Psoas muscle (tissue), 8 donors: Measurements from ENCODE around the gene KIR3DL3. TPM values are rescaled to one million over a fixed set of nuclear protein-coding genes. Genes with fewer than 3 reads are reported as not detected.
"Not testable (repeated sequence)": the region's sequence is repeated elsewhere in the genome, so short reads cannot be mapped to it uniquely, and the experiment has no call there.

Experiments
- ATAC-seq, 4 donors: fragments of 200-7000 bp; cut with Tn5 transposase; one replicate each; pipeline ENCODE4 v1.9.1; 2020; ENCODE audit warnings: moderate library complexity in 3 of 4, mild to moderate bottlenecking in 2 of 4
- DNase-seq, 2 donors: peaks; one replicate each; pipeline ENCODE4 v3.0.0-alpha.2; 2020
- H3K27ac ChIP-seq: fragments of 200-600 bp; one replicate; pipeline ENCODE4 v1.8.0; 2022
- H3K27me3 ChIP-seq, 3 donors: fragments of 200-600 bp in 1 of 3; one replicate each; pipeline versions ENCODE4 v1.6.1 to v1.8.0; 2013 to 2022; ENCODE audit warnings: low read length in 2 of 3, mild to moderate bottlenecking in 2 of 3, moderate library complexity in 1 of 3; ENCODE audit not compliant: insufficient read depth in 3 of 3
- H3K36me3 ChIP-seq, 2 donors: fragments of 200-600 bp in 1 of 2; one replicate each; pipeline versions ENCODE4 v1.6.1 to v1.8.0; 2013 to 2022; ENCODE audit warnings: low read depth in 1 of 2, mild to moderate bottlenecking in 1 of 2, moderate library complexity in 1 of 2; ENCODE audit not compliant: insufficient read depth in 1 of 2
- H3K4me1 ChIP-seq: fragments of 200-600 bp; one replicate; pipeline ENCODE4 v1.8.0; 2022
- H3K4me3 ChIP-seq: fragments of 200-600 bp; one replicate; pipeline ENCODE4 v1.8.0; 2022; ENCODE audit warnings: mild to moderate bottlenecking
- H3K9me3 ChIP-seq: fragments of 200-600 bp; one replicate; pipeline ENCODE4 v1.8.0; 2022
- CTCF ChIP-seq: fragments of 200-600 bp; IDR thresholded peaks from one replicate; pipeline ENCODE4 v1.8.0; 2022; ENCODE audit warnings: antibody characterized with exemption
- WGBS, 3 donors: extraction: QIAGEN DNeasy Blood & Tissue Kit; methylation state at CpG; one replicate each; pipeline versions ENCODE4 v1.1.6 to v1.1.7; 2013; 5-methylcytosine and 5-hydroxymethylcytosine counted together
- intact Hi-C, 2 donors: fragments of 100-400 bp; cut with DNase I; formaldehyde crosslinking; loops; one replicate each; pipeline versions ENCODE4 v1.11.0 to v1.14.2; 2022
- polyA plus RNA-seq, 3 donors: library from polyadenylated mRNA; stranded (reverse); fragments of 200-250 nt; gene quantifications; one replicate each; pipeline ENCODE4 v1.2.3, GENCODE V29; 2013
- total RNA-seq, 4 donors: library from RNA; stranded (reverse); fragmentation: NEBNext Ultra II Directional in 2 of 4; extraction: Animal tissue kit (Norgen Biotek cat#: 25700) in 2 of 4; gene quantifications; one replicate each; pipeline versions ENCODE4 v1.2.1 to v1.2.4, GENCODE V29; 2021 to 2023
- donor health status: healthy with polysubstance abuse.
- donor health status: DM: no; HTN: no; CAD: no; lungs with moderate emphysema.
- donor health status: Bipolar disorder and iron deficiency.
- donor health status: healthy.
- donor health status: DM: yes; HTN: yes; CAD: no.
- donor health status: DM: no; HTN: no; CAD: no.
- donor health status: DM: no; HTN: no; CAD: no.
- donor health status: DM: yes; HTN: yes; CAD: no.

Gene KIR3DL3
- total and polyA plus RNA-seq, 7 donors: not detected

GRCh38 chr19:54739587-54740497, 15.6 kb downstream of the KIR3DL3 start:
- H3K27me3 ChIP-seq: no peaks in the 10 kb centered on the region
- no peak overlapping the region for H3K27ac ChIP-seq
- 76 to 80% (median 77%) methylated on average over 13 of the region's 13 CpGs for WGBS, 3 donors
- H3K4me1 ChIP-seq: no peaks in the 10 kb centered on the region
- H3K36me3 ChIP-seq: no peaks in the 10 kb centered on the region
- DNase-seq: no peak
- no peak for ATAC-seq
- intact Hi-C loops: loop anchor here in 1 of 2 donors (5.0 kb wide), 1 partner anchor 107 kb away; no protein-coding TSS in a partner anchor
- no peak for TF ChIP-seq CTCF
- no peaks in the 10 kb centered on the region for H3K9me3 ChIP-seq
- no peak overlapping the region for H3K4me3 ChIP-seq

- H3K4me1 ChIP-seq, ATAC-seq, DNase-seq, H3K36me3 ChIP-seq, H3K27me3 ChIP-seq, H3K9me3 ChIP-seq, H3K4me3 ChIP-seq, intact Hi-C loops, H3K27ac ChIP-seq: not testable (repeated sequence)
- whole genome bisulfite sequencing, 3 donors: 56 to 63% (median 61%) methylated on average over 5 of the region's 5 CpGs
Observed at GRCh38 chr19:54741950-54742349, 17.7 kb downstream of the KIR3DL3 start.

- 69 to 73% (median 71%) methylated on average over 5 of the region's 5 CpGs for WGBS, 3 donors
- H3K4me1 ChIP-seq, ATAC-seq, H3K27ac ChIP-seq, H3K27me3 ChIP-seq, intact Hi-C loops, H3K9me3 ChIP-seq, H3K4me3 ChIP-seq, H3K36me3 ChIP-seq, DNase-seq: not testable (repeated sequence)
Observed at GRCh38 chr19:54744080-54744479, 19.8 kb downstream of the KIR3DL3 start.

GRCh38 chr19:54747614-54748322, 23.5 kb downstream of the KIR3DL3 start:
- intact Hi-C loops, H3K4me3 ChIP-seq, H3K36me3 ChIP-seq, H3K9me3 ChIP-seq, ATAC-seq, H3K4me1 ChIP-seq, H3K27me3 ChIP-seq, DNase-seq, H3K27ac ChIP-seq: not testable (repeated sequence)
- WGBS, 3 donors: 74 to 78% (median 77%) methylated on average over 8 to 9 of the region's 9 CpGs

GRCh38 chr19:54750276-54750675, 26.0 kb downstream of the KIR3DL3 start:
- H3K4me3 ChIP-seq, H3K9me3 ChIP-seq, H3K27me3 ChIP-seq, ATAC-seq, H3K27ac ChIP-seq, intact Hi-C loops, H3K4me1 ChIP-seq, DNase-seq, H3K36me3 ChIP-seq: not testable (repeated sequence)
- WGBS, 3 donors: 25 to 65% (median 37%) methylated on average over 5 to 6 of the region's 6 CpGs

GRCh38 chr19:54756204-54757110, 32.2 kb downstream of the KIR3DL3 start:
- DNase-seq, H3K36me3 ChIP-seq, H3K9me3 ChIP-seq, intact Hi-C loops, H3K4me1 ChIP-seq, H3K4me3 ChIP-seq, H3K27ac ChIP-seq, ATAC-seq, H3K27me3 ChIP-seq: not testable (repeated sequence)
- 61 to 84% (median 70%) methylated on average over 8 to 11 of the region's 12 CpGs for WGBS, 3 donors

- intact Hi-C loops, H3K9me3 ChIP-seq, H3K27ac ChIP-seq, DNase-seq, H3K4me3 ChIP-seq, H3K27me3 ChIP-seq, H3K4me1 ChIP-seq, ATAC-seq, H3K36me3 ChIP-seq: not testable (repeated sequence)
- 59 to 68% (median 60%) methylated on average over 6 of the region's 6 CpGs for WGBS, 3 donors
Observed at GRCh38 chr19:54758577-54758976, 34.3 kb downstream of the KIR3DL3 start.

- DNase-seq, intact Hi-C loops, H3K4me3 ChIP-seq, ATAC-seq, H3K9me3 ChIP-seq, H3K27ac ChIP-seq, H3K27me3 ChIP-seq, H3K4me1 ChIP-seq, H3K36me3 ChIP-seq: not testable (repeated sequence)
- 58 to 70% (median 61%) methylated on average over 8 of the region's 8 CpGs for WGBS, 3 donors
Observed at GRCh38 chr19:54764219-54764618, 40.0 kb downstream of the KIR3DL3 start.

GRCh38 chr19:54766464-54766863, 42.2 kb downstream of the KIR3DL3 start:
- DNase-seq, intact Hi-C loops, H3K27ac ChIP-seq, H3K36me3 ChIP-seq, ATAC-seq, H3K9me3 ChIP-seq, H3K4me3 ChIP-seq, H3K4me1 ChIP-seq, H3K27me3 ChIP-seq: not testable (repeated sequence)
- WGBS, 3 donors: 66 to 82% (median 73%) methylated on average over 2 to 4 of the region's 4 CpGs
